Endodermal cell (in vitro differentiated cells): ENCODE data around the gene NRDC. TPM values are rescaled to one million over a fixed set of nuclear protein-coding genes. Genes with fewer than 3 reads are reported as not detected.

Experiments
- DNase-seq: peaks from one replicate; pipeline ENCODE4 v3.0.0-alpha.2; 2017
- H3K27ac ChIP-seq: 2 replicates; pipeline ENCODE4 v1.5.1; 2013; ENCODE audit warnings: mild to moderate bottlenecking, low read depth, low read length, moderate library complexity
- H3K27me3 ChIP-seq: 2 replicates; pipeline ENCODE4 v1.6.1; 2013; ENCODE audit warnings: mild to moderate bottlenecking, low read length, moderate library complexity; ENCODE audit not compliant: insufficient read depth, control insufficient read depth, poor library complexity, severe bottlenecking
- H3K36me3 ChIP-seq: 2 replicates; pipeline ENCODE4 v1.7.0; 2013; ENCODE audit warnings: mild to moderate bottlenecking, low read length, moderate library complexity; ENCODE audit not compliant: control insufficient read depth, insufficient read depth
- H3K4me1 ChIP-seq: one replicate; pipeline ENCODE4 v1.7.0; 2013; ENCODE audit warnings: low read length; ENCODE audit not compliant: control insufficient read depth, insufficient read depth
- H3K4me3 ChIP-seq: 2 replicates; pipeline ENCODE4 v1.5.1; 2013; ENCODE audit warnings: mild to moderate bottlenecking, low read length, moderate library complexity
- H3K9ac ChIP-seq: 2 replicates; pipeline ENCODE4 v1.6.1; 2013; ENCODE audit warnings: mild to moderate bottlenecking, low read length, moderate library complexity; ENCODE audit not compliant: poor library complexity, severe bottlenecking; ENCODE audit errors: extremely low read depth
- H3K9me3 ChIP-seq: 2 replicates; pipeline ENCODE4 v1.6.1; 2013; ENCODE audit warnings: mild to moderate bottlenecking, low read length, moderate library complexity; ENCODE audit not compliant: control insufficient read depth
- H3K27ac Mint-ChIP-seq: 2 replicates; pipeline ENCODE4 v1.8.0; 2020; ENCODE audit warnings: mixed read lengths
- H3K27me3 Mint-ChIP-seq: 2 replicates; pipeline ENCODE4 v1.8.0; 2021; ENCODE audit warnings: mild to moderate bottlenecking, mixed read lengths; ENCODE audit not compliant: insufficient read depth
- H3K36me3 Mint-ChIP-seq: 2 replicates; pipeline ENCODE4 v1.8.0; 2020; ENCODE audit warnings: low read depth, mixed read lengths
- H3K4me1 Mint-ChIP-seq: 2 replicates; pipeline ENCODE4 v1.8.0; 2020; ENCODE audit warnings: mixed read lengths
- H3K4me3 Mint-ChIP-seq: 2 replicates; pipeline ENCODE4 v1.8.0; 2020; ENCODE audit warnings: mild to moderate bottlenecking, moderate library complexity, mixed read lengths
- H3K9me3 Mint-ChIP-seq: 2 replicates; pipeline ENCODE4 v1.8.0; 2020; ENCODE audit warnings: mild to moderate bottlenecking, mixed read lengths
- CTCF ChIP-seq: fragments of 200-600 bp; sonication (generic); conservative IDR thresholded peaks from 2 replicates; pipeline ENCODE4 v1.5.0; 2021; ENCODE audit warnings: antibody characterized with exemption, mild to moderate bottlenecking
- WGBS, 2 experiments: methylation state at CpG; one replicate each; pipeline versions ENCODE4 v1.1.5 to v1.1.7; 2013; ENCODE audit warnings: missing lambda C conversion rate in 2 of 2, mixed read lengths in 1 of 2; ENCODE audit not compliant: insufficient coverage in 1 of 2, insufficient read length in 1 of 2; 5-methylcytosine and 5-hydroxymethylcytosine counted together
- total RNA-seq, 2 donors: library from RNA; stranded (reverse); fragmentation: NEBNext Ultra II Directional in 1 of 2; extraction: Animal tissue kit (Norgen Biotek cat#: 25700) in 1 of 2; gene quantifications; 2 replicates in 1 of 2; 3 replicates in 1 of 2; pipeline ENCODE4 v1.2.1, GENCODE V29; 2021

The NRDC gene
- total RNA-seq, 2 donors from 2014 or later: 160 to 202 TPM

GRCh38 chr1:51863384-51863783 is 15.1 kb downstream of the NRDC start:
- no peak overlapping the region for H3K27ac Mint-ChIP-seq
- no peak for TF ChIP-seq CTCF
- no peak overlapping the region for H3K27ac ChIP-seq
- no peak overlapping the region for H3K4me3 Mint-ChIP-seq
- no peak overlapping the region for H3K9ac ChIP-seq
- H3K4me3 ChIP-seq: no peak overlapping the region
- H3K27me3 ChIP-seq: no peaks in the 10 kb centered on the region
- peaks cover 13% of the 10 kb centered on the region for H3K36me3 ChIP-seq
- H3K27me3 Mint-ChIP-seq: no peaks in the 10 kb centered on the region
- WGBS, 2 experiments: 95% methylated on average over 2 of the region's 2 CpGs; no CpG with 5 or more reads in 1 of the 2 experiments
- peaks cover 1% of the 10 kb centered on the region for H3K4me1 Mint-ChIP-seq
- H3K9me3 Mint-ChIP-seq: no peaks in the 10 kb centered on the region
- no peaks in the 10 kb centered on the region for H3K9me3 ChIP-seq
- H3K4me1 ChIP-seq: no peaks in the 10 kb centered on the region
- no peak for DNase-seq
- peaks cover 11% of the 10 kb centered on the region for H3K36me3 Mint-ChIP-seq

DNA sequence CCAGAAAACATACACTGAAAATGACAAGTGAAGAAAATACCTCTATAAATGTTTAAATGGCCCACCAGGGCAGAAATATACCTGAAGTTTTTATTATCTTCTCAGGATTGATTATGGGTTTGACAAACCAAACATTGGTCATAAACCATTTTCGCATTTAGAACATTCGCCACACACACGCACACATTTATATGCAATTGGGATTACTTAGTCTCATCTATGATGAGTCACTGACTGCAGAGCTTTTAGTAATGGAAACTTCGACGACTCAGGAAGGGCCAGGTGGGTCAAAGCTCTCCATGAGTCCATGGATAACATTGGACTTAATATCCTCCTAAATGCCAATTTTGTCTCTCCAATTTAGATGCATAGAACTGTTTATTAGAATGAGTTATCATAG is 16.9 kb downstream of the NRDC start:
- H3K27ac Mint-ChIP-seq: no peak overlapping the region
- no peak for DNase-seq
- no peaks in the 10 kb centered on the region for H3K4me1 ChIP-seq
- no peaks in the 10 kb centered on the region for H3K9me3 Mint-ChIP-seq
- no peak for TF ChIP-seq CTCF
- H3K27me3 Mint-ChIP-seq: no peaks in the 10 kb centered on the region
- no peak overlapping the region for H3K4me3 ChIP-seq
- peaks cover 13% of the 10 kb centered on the region for H3K36me3 ChIP-seq
- 94 to 98% methylated on average over 5 of the region's 5 CpGs for WGBS, 2 experiments
- H3K9ac ChIP-seq: no peak overlapping the region
- H3K36me3 Mint-ChIP-seq: peaks cover 13% of the 10 kb centered on the region
- H3K4me3 Mint-ChIP-seq: no peak overlapping the region
- no peak overlapping the region for H3K27ac ChIP-seq
- peaks cover 1% of the 10 kb centered on the region for H3K4me1 Mint-ChIP-seq
- no peaks in the 10 kb centered on the region for H3K9me3 ChIP-seq
- H3K27me3 ChIP-seq: no peaks in the 10 kb centered on the region

GRCh38 chr1:51859735-51860134 is 18.8 kb downstream of the NRDC start:
- Histone ChIP-seq H3K27me3 (no peaks in the 10 kb centered on the region), H3K9me3 (no peaks in the 10 kb centered on the region), H3K9ac (no peak overlapping the region), H3K4me1 (no peaks in the 10 kb centered on the region), H3K27ac (no peak overlapping the region), H3K4me3 (no peak overlapping the region), H3K36me3 (peaks cover 18% of the 10 kb centered on the region)
- Mint-ChIP-seq H3K27ac (no peak overlapping the region), H3K4me1 (peaks cover 1% of the 10 kb centered on the region), H3K9me3 (no peaks in the 10 kb centered on the region), H3K36me3 (peaks cover 19% of the 10 kb centered on the region), H3K27me3 (no peaks in the 10 kb centered on the region), H3K4me3 (no peak overlapping the region)
- no peak for DNase-seq
- TF ChIP-seq CTCF: no peak
- WGBS, 2 experiments: 90 to 100% methylated on average over 1 to 2 of the region's 2 CpGs
